HG03439 (cell line): ENCODE measurements around the gene IL22RA1.

Experiments used
- ATAC-seq: cut with Tn5 transposase; IDR thresholded peaks from one replicate; pipeline ENCODE4 v1.9.1; 2021; ENCODE audit warnings: mild to moderate bottlenecking, moderate library complexity; ENCODE audit not compliant: unreplicated experiment

Gene IL22RA1

DNA sequence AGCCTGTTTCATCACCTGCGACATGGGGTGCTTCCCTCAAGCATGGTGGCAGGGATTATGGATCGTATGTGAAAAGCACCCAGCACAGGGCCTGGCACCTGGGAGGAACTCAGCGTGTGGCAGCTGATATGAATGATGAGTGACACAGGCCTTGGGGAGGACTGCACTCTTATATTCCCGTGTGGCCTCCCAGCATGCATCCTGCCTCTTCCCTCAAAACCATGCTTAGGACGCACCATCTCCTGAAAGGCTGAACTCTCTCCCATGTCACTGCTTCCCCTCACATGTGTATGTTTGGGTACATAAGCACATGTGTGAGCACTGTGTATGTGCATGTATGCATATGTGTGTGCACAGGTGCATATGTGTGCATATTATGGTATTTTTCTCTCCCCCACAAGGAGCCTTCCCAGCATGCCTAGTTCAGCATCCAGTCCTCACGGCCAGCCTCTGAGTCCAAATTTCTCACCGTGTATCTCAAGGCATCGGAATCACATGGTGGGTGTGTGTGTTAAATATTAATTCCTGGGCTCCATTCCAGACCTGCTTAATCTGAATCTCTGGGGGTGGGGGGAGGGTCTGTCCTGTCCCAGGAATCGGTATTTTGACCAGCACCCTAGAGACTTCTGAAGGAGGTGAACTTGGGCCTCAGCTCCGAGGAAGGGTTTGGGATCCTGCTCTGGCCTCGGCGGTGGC, 43.8 kb downstream of the IL22RA1 start:
- no peak for ATAC-seq

DNA sequence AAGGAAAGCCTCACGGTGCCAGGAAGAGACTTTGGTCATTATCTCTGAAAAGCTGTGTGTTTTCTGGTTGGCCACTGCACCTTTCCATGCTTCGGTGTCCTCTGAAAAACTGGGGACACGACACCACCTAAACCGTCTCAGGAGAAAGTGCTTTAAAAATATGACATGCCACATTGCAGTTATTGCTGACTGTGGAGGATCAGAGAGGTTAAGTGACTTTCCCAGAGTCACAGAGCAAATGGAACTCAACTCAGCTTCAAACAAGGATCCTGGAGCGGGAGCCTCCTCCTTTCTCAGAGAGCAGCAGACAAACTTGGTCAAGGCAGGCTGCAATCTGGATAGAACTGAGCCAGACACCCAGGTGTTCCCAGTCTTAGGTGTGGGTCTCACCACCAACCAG, 44.8 kb downstream of the IL22RA1 start:
- no peak for ATAC-seq

DNA sequence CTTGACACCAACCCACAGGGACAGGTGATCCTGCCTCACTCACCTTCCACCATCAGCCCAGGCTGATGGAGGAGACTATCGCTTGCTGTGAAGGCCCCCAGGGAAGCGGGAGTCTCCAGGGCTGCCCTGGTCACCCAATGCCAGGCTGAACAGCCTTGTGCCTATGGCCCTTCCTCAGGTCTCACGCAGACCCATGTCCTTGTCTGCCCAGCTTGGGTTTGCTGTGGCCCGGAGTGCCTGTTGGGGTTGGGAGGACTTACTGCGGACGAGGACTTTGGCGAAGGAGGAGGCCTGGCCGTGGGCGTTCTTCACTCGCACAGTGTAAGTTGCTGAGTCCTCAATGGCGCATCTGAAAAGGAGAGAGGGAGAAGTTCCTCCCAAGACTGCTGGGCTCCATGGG, 45.3 kb downstream of the IL22RA1 start:
- no peak for ATAC-seq

DNA sequence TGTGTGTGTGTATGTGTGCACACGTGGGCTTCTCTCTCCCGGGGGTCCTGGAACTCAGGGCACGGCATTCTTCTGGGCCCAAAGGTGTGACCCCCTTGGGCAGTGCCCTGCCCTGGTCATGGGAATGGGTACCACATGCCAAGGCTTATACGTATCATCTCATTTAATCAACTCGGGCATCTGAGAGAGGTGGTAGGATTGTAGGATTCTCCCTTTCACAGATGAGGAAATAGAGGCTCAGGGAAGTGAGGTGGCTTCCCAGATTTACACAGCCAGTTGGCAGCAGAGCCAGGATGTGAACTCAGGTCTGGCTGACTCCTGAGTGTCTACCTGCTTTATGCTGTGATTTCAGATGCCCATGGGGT, 46.2 kb downstream of the IL22RA1 start:
- no peak for ATAC-seq

DNA sequence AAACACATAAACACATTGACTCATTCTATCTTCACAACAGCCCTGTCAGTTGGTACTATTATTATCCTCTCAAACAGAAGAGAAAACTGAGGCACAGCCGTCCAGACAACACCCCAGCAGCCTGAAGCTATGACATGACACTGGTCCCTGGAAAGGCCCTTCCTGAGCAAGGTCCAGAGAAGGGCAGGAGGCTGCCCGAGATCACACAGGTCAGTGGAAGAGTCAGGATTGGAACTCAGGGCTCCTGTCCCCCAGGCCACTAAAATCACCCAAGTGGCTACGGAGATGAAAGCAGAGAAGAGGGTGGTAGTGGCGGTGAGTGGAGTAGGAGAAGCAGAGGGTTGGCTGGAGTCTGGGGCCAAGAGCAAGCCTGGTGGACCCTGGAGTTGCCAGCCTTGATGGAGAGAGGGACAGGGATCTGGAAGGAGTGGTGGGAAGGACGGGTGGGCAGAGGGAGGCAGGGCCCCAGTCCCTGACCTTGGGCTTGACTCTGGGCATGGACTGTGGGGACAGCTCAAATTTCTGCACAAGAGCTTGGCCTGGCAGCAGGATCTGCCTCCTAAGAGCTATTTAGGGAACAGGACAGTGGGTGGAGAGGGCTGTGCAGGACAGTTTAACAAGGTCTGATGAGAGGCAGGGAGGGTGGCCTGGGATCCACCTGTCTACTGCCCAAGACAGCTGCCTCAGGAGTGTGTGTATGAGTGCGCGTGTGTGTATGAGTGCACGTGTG, 46.8 kb downstream of the IL22RA1 start:
- no peak for ATAC-seq

DNA sequence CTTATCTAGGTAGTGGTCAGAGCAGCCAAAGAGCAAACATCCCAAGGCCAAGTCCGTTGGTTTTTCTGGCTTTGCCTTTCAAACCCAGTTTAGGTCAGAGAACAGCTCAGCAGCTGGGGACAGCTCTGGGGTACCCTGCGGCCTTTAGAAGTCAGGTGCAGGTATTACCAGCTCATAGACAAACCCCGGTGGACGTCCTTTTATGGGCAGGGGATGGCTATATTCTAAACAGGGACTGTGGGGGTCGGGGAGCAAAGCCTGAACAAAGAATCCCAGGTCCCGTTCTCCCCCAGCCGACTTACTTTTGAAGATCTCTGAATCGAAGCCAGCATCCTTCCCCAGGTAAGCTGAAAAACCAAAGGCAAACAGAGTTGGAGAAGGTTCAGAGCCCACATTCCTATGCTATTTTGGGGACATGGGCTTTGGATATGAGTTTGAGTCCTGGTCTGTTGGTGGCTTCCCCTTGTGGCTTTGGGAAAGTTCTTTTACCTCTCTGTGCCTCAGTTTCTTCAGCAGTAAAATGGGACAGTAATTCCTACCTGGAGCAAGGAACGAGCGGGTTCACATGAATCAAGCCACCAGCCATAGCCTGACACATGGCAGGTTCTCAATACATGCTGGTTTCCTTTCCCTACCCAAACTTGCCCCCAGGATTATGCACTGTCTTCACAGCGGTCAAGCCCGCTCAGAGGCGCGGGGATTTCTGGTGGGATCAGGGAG, 47.6 kb downstream of the IL22RA1 start:
- no peak for ATAC-seq

DNA sequence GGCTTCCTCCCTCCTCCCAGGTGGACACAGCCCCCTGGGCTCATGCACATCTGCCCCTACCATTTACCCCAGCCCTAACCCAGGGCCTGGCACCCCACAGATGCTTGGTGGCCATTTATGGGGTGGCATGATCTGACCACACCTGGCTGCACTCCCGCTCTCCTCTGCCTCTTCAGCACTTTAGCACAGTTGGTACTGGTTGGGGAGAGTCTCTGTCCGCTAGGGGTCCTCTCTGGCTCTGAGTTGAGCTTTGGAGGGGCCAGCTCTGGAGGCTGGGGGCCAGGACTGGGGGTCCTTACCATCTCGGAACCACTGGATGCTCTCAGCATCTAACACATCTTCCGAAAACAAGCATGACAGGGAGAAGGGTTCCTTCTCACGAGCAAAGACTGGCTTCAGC, 48.4 kb downstream of the IL22RA1 start:
- ATAC-seq: no peak

DNA sequence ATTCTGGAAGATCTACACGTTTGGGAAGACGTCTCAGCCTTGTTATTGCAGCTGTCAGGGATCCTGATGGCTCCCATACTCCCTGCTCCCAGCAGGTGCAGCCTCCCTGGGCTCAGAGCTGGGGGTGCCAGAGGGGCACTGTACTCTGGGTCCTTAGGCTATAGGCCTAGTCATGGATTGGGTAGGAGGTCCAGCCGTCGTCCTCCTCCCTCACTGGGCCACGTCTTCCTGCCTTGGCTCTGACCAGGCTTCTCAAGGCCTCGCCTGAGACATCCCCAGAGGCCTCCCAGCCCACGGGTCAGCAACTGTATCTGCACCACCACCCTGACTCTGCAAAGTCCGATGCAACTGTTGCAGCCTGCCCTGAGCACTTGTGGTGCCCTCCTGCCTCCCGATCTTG, 49.2 kb downstream of the IL22RA1 start:
- ATAC-seq: no peak

DNA sequence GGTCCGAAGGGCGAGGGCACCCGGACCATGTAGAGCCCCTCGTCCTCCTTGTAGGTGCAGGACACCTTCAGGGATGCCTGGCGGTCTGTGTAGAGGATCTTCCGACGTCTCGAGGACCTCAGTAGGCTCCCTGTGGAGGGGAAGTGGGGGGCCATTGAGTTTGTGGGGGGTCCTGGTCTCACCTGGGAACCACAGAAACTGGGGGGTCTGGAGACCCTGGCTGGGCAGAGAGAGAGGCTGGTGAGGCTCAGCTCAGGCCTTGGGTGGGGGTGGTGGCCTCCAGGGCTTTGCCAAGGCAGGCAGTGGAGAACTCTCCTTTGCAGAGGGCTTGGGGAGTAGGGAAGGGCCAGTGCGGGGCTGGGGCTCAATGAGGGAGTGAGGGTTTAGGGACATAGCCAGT, 50.0 kb downstream of the IL22RA1 start:
- ATAC-seq: no peak

DNA sequence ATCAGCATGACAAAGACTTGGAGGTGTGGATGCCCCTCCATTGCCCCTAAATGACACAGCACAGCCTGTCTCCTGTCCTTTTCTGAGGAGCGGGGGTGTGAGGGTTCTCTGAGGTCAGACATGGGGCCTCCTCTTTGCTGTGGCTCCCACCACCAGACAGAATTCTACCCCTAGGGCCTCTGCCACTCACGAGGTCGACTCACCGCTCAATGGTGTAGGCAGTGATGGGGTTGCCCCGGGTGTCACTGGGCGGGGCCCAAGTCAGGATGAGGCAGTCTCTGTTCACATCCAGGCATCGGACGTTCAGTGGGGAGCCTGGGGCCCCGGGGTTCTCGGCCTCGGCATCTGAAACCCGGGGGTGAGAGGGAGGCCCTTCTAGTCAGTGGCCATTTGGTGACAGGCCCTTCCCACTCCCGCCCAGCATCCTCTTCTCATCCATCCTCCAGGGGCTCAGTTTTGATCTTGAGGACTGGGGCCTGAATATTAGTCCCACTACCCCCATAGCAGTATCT, 50.9 kb downstream of the IL22RA1 start:
- ATAC-seq: no peak

DNA sequence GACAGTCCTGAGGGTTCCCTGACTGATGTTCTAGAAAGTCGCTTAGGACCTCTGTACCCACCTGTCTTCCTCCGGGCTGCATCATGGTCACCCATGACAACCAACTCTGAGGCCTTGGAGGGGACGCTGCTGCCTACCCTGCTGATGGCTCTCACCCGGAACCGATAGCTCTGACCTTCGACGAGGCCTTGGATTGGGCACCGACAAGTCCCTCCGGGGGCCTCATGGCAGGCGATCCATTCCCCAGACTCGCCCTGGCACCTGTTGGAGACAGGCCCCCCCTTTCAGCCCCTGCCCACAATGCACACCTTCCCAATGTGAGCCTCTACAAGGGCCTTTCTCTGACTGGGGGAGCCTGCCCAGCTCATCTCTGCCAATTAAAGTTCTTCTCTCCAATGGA, 52.2 kb downstream of the IL22RA1 start:
- no peak for ATAC-seq

DNA sequence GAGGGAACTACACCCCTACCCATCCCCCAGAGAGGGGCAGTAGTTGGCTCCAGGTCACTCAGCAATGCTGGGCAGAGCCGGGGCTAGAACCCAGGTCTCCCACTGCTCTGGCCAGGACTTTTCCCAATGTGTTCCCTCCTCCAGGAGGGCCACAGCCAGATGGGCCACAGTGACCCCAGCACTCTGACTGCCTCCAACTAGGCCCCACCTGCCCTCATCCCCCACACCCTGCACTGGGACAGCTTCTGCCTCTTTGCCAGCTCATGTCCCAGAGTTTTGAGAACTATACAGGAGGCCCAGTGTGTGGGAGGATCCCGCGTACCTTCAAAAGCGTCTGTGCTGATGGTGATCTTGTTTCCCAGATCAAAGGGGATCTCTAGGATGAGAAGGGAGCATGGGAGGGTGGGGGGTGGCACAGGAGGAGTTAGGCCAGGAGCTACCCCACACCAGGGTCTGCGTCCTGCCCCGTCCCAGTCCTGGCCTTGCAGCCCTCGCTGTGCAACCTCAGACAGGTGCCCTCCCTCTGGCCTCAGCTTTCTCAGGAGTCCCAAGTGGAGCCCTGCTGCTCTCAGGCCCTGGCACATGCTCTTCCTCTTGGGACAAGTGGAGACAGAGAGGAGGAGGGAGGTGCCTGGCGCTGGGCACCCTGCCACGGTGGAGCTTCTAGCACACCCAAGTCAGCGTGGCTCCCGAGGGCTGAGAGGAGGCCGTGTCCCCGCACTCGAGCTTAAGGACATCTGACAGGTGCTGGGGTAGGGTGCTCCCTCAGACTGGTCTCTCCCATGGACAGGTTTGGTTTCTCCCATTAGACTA, 53.0 kb downstream of the IL22RA1 start:
- ATAC-seq: no peak

DNA sequence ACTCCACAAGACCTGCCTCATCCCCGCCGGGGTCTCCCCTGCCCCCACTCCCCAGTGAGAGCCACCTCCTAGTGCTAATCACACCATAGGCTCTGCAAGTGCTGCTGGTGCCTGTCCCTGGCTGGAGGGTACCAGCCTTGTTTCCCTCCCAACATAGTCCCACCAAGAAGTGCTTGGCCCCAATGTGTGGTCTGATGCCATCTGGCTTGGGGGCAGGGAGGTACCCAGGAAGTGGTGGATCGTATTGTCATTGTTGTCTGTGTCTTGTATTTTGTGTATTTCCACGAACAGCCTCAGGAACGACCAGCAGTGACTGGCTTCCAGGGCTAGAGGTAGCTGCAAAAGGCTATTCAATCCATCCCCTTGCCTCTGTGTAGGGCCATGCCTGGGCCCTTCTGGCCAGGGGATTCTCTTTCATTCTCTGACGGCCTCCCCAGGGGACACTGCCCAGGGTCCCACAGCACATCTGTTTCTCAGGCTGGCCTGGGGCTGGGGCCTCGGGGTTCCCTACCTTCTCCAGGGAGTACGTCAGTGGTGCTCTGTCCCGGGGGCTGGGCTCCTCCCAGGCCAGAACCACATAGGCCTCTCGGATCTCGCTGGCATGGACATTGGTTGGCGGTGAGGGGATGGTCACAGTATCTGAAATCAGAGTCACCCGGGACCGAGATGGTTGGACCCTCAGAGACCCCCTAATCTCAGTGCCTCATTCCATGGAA, 53.8 kb downstream of the IL22RA1 start:
- no peak for ATAC-seq

DNA sequence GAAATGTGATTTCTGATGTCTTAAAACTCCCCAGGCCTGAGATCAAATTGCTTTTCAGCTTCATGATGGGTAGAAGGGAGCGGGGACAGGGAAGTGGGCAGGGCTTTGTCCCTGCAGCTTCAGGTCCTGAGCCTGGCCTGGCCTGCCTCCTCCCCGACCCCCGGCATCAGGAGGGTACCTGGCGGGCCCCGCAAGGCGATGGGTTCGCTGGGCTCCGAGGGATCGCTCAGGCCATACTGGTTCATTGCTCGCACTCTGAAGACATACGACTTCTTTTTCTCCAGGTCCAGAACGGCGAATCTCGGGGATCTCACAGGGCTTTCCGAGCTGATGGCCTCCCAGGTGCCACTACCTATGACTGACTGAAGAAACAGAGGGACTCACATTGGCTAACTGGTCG, 56.5 kb downstream of the IL22RA1 start:
- no peak for ATAC-seq

DNA sequence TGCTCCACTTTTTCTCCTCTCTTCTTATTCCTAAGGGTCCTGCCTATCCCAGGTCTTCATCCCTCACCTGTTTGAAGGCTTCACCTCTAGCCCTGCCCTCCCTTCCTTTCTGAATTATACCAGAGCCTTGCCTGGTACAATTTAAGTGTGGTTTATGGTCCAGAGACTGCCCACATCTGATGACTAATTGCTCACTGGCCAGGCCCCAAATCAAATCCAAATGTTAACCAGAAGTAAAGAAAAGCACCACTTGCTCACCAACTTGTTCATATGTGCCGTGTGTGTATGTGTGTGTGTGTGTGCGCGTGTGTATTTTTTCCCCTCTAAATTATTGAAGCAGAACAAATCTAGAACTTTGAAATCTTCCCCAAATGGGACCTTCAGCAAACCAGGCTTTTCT, 57.4 kb downstream of the IL22RA1 start:
- no peak for ATAC-seq

DNA sequence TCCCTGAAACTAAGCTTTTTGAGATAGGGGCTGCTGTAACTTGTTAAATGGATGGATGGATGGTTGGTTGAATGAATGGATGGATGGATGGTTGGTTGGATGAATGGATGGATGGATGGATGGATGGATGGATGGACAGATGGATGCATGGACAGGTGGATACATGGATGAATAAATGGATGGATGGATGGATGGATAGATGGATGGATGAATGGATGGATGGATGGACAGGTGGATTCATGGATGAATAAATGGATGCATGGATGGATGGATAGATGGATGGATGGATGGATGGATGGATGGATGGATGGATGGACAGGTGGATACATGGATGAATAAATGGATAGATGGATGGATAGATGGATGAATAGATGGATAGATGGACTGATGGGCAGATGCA, 57.9 kb downstream of the IL22RA1 start:
- no peak for ATAC-seq

DNA sequence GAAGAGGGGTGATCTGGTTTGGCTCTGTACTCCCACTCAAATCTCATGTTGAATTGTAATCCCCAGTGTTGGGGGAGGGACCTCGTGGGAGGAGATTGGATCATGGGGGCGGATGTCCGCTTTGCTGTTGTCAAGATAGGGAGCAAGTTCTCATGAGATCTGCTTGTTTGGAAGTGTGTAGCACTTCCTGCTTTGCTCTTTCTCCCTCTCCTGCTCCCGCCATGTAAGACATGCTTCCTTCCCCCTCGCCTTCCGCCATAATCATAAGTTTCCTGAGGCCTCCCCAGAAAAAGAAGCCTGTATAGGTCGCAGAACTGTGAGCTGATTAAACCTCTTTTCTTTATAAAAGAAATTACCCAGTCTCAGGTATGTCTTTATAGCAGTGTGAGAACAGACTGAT, 58.9 kb downstream of the IL22RA1 start:
- ATAC-seq: no peak

DNA sequence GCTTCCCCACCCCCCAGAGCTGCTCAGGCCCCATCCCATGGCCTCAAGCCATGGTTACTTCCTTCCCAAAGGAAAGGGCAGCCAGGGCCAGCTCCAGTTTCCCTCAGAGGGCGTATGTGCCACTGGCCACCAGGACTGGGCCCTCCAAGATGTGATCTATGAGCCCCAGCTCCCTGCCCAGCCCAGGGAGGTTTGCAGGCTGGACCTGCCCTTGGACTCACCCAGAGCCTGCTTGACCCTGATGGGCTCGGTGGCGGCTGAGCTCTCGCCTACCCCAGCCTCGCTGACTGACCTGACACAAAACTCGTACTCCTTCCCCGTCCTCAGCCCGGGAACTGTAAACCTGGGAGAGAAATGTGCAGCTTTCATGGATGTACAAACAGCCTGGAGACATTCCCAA, 60.6 kb downstream of the IL22RA1 start:
- ATAC-seq: no peak

DNA sequence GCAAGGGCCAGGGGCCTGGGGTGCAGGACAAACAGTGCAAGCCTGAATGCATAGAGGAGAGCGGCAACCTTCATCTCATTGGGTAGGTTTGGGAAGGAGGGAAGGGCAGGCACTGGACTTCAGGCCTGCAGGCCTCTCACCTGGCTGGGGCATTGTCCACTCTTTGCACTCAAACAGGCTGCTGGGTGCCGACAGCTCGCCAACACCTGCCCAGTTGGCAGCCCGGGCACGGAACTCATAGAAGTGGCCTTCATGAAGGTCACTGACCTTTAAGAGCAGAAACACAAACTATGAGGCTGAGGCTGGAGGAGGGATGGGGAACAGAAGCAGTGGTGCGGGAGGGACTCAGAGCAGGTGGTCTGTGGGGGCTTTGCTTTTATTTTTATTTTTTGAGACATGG, 61.8 kb downstream of the IL22RA1 start:
- ATAC-seq: no peak

DNA sequence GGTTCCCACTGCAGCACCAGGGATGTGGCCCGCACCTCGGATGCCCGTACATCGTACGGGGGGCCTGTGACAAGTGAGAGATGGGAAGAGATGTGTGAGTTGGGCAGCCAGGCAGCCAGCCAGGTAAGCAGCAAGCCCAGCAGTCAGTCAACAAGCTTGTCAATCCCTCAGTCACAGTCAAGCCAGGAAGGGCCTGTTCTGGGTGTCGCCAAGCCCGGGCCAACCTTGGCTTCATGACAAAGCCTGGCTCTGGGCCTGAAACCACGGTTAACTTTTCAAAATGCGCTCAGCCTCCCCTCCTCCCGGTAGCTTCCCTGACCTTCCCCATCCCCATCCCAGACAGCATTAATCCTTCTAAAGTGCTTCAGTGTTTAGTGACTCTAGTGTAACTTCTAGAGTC, 62.8 kb downstream of the IL22RA1 start:
- ATAC-seq: no peak
